RPMI7951 (cell line): ENCODE data around the gene IGSF21. TPM values are rescaled to one million over a fixed set of nuclear protein-coding genes. Genes with fewer than 3 reads are reported as not detected.

ENCODE experiments used
- DNase-seq: peaks from one replicate; pipeline ENCODE4 v3.0.0-alpha.2; 2012; ENCODE audit warnings: low read depth
- total RNA-seq: library from RNA; depleted of rRNA; stranded (reverse); fragments of >200 nt; shearing (Covaris generic); gene quantifications from 2 replicates; pipeline ENCODE4 v1.2.3, GENCODE V29; 2014; rRNA removed

IGSF21 gene
- total RNA-seq = not detected in 2 replicates

DNA sequence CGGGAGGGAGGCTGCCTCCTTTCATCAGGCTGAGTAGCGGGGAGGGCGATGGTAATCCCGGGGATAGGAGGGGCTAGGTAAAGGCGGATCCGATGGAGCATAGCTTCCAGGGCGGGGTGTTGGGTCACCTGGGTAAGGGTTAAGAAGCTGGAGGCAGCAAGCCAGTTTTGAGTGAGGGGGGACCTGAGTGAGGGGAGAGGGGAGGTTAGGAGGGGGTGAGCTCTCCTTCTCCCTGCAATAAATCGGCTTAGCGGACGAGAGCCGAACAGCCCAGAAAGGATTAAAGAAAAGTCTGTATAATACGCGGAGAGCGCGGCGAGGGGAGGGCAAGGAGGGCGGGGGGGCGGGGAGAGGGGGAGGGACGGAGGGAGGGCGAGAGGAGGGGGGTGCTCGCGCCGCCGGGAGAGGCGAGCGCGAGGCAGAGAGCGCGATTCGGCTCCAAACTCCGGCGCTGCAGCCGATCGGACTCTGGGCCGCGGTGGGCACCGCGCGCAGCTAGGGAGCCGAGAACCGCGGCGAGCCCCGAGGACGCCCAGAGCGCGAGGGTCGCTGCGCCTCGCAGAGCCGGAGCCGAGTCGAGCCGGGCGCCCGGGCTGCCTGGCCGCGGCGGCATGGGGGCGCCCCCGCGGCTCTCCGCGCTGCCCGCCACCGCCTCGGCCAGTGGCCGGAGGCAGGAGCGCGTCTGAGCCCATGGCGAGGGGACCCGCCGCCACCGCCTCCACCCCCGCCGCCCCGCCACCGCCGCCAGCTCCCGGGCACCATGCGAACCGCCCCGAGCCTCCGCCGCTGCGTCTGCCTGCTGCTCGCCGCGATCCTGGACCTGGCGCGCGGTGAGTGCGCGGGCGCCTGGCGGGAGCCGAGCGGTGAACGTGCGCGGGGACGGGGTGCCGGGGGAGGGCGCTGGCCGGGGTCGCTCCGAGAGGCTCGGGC lies at the start of gene IGSF21:
IGSF21 (plus strand) TSS at position 430 of the 930 bp plus-strand sequence; CDS start at position 761, 331 bp downstream.
- DNase-seq = no peak

DNA sequence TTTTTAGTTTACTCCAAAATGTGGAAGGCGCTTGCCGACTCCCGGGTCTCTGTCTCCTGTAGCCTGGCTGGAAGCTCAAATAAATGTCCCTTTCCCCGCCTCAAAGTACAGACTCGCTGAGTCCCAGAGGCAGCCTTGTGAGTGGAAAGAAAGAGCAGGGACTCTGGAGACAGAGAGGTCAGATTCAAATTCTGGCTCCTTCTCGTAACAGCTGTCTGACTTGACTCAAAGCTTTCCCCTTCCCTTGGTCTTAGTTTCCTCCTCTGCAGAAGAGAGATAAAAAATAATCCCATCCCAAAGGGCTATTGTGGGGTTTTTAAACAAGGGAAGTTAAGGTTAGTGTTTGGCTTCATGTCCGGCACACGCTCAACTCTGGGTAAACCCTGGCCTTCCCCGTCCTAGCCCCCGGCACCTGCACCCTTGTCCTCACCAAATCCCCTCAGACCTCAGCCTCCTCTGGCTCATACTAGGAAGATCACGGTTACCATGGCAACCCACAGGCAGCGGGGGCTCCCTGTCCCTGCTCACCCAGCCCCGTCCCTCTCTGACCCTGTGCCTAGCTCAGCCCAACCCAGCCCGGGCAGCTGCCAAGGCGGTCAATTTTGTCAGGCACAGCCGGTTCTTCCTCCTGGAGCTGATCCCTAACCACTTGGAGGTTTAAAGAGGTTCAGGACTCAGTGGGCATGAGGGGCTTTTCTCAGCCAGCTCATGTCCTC lies 49.2 kb upstream of the IGSF21 start:
- DNase-seq = no peak

DNA sequence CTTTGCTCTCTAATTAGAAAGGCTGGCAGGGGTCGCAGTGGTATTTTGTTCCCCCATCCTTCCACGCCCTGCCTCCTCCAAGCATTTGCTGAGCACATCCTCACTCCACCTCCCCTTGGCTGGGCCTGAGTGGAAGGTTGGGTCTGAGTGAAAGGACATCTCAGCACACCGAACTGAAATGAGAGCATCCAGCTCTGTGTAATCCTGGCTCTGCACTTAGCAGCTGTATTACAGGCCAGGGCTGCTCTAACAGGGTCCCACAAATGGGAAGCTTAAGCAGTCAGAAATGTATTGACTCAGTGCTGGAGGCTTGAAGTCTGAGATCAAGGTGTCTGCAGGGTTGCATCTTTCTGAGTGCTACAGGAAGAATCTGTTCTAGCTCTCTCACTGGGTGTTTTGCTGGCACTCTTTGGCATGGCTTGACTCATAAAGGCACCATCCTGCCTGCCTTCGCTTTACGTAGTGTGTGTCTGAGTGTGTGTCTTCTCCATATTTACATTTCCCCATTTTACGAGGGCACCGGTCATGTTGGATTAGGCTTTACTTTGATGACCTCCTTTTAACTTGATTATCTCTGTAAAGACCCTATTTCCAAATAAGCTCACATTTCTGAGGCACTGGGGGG lies 48.5 kb upstream of the IGSF21 start:
- no peak for DNase-seq

DNA sequence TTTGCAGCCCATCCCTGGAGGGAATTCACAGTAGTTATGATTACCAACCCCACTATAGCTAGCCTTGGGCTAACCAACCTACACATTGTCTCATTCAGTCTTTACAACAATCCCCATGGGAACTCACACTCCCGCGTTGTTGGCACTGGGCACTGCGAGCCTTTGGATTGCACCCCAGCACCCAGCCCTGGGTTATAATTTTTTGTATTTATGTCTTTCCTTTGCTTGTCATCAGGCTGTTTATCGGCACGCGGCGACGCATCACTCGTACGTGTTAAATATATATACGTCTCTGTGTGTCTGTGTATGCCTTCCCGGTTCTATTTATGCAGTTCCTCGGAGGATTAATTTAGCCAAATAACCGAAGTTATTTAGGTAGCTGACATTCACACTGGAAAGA lies 47.2 kb upstream of the IGSF21 start:
- no peak for DNase-seq

DNA sequence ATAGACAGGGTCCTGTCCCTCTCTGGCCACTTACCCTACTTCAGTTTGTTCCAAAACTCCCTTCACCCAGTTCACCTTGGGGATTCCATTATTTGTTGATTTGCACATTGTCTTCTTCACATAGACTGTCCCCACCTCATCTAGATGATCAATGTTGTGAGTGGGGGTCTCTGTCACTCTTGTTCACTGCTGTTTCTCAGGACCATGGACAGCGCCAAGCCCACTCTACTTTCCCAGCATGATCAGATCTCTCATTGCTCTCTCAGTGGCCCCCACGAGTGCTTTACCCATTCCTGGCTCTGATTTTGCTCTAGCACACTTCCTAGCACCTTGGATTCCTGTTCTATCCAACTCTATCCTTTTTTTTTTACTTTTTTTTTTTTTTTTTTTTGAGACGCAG lies 45.4 kb upstream of the IGSF21 start:
- no peak for DNase-seq

DNA sequence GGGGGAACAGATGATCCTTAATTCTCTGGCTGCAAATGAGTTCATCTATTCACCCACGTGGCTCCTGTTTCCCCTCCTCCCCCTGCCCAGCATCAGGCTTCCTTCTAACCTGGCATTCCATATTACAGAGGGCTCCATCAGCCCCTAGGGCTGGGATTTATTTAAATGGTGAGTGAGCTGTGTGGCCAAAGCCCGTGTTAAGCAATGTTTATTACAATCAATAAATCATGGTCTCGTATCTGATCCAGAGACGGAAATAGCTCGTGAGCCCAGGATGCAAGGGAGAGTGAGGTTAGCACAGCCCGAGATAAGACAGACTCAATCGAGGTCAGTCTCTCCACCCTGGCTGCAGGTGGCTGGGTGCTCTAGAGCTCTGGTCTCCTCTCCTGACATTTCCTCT lies 43.1 kb upstream of the IGSF21 start:
- DNase-seq = no peak

DNA sequence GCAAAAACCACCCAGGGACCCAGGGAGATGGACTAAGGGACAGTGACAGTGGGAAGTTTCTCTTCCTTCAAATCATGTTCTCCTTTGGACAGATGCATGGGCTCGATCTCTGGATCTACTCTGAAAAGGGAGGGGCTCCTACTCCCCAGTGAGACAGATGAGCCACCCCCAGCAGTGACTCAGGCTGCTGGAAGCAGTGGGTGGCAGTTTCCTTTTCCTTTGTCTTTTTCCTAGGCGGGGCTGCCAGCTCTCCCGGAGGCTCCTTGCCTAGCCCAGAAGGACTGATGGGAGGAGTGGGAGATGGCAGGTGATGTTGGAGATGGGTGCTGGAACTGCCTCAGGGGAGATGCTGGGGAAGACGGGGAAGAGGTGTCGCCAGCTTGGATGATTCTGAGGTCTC lies 41.0 kb upstream of the IGSF21 start:
- DNase-seq = no peak

DNA sequence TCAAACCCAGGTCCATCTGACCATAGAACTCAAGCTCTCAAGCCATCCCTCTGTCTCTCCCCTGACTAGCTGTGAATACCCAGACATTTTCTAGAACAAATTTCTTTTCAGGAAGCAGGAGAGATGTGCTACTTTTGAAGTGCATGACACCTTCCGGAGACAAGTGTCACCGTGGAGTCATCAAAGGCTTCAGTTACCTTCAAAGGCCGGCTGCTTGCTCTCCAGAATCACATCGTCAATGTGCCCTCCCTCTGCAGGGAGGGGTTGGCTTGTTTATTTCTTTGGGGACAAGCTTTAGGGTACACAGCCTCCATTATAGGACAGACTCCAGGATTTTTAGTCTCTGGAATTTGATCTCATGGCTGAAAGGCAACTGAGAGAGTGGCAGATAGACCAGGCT lies 37.7 kb upstream of the IGSF21 start:
- DNase-seq = no peak

DNA sequence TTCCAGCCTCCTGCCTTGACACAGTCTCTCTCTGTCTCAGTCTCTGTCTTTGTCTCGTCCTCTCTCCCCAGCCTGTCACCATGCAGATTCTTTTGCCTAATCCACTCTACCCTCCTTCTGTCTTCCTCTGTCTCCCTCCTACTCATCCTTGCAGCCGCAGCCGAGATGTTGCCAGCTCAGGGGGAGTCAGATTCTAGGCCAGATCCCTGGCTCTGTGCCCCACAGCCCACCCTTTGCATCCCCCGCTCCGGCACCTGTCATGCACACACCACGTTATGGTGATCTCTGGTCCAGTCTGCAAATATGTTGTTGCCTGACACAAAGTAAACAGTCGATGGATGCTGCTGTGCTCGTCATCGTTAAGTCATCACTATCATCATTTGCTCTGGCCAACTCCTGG lies 35.5 kb upstream of the IGSF21 start:
- DNase-seq = no peak

DNA sequence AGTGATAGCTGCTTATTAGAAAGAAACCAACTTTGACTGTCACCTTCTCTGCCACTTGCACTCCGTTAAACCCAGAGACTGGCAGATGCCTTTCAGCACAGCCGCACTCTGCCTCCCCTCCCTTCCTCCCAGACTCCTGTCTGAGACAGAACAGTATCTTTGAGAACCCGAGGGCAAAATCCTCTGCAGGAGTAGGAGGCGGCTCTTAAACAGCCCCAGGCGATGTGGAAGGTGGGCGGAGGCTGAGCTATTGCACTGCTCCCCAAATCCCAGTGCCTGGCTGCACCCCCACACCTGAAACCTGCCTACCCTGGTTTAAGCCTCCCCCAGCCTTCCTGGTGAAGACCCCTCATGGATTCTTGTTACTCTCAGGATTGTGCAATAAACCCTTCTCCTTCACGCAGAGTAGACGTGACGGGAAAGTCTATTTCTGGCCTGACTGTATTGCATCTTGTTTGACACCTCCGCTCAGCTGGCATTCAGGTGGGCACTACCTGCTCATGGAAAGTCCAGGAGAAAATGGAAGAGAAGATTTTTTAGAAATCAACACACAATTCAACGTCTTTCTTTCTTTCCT lies 34.4 kb upstream of the IGSF21 start:
- DNase-seq = no peak

DNA sequence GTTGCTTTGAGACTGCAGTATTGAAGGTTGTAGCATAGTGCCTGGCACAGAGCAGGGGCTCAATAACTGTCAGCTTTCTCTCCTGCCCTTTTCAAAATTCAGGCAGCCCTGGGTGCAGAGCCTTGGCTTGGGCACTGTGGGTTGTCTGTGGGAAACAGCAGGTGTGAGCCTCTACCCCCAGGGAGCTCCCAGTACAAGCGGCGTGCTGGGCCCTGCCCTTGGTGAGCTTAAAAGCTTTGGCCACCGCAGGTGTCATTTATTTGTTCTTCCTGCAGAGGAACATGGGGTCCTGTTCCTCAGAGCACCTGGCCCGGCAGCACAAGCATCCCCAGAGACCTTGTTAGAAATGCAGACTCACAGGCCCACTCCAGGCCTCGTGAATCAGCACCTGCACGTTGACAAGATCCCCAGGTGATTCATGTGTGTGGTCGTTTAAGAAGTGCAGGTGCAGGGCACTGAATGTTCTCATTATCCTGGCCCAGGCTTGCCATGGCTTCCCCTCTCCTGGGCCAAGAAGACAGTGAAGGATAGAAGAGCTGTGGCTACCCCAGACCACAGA lies 29.9 kb upstream of the IGSF21 start:
- no peak for DNase-seq

DNA sequence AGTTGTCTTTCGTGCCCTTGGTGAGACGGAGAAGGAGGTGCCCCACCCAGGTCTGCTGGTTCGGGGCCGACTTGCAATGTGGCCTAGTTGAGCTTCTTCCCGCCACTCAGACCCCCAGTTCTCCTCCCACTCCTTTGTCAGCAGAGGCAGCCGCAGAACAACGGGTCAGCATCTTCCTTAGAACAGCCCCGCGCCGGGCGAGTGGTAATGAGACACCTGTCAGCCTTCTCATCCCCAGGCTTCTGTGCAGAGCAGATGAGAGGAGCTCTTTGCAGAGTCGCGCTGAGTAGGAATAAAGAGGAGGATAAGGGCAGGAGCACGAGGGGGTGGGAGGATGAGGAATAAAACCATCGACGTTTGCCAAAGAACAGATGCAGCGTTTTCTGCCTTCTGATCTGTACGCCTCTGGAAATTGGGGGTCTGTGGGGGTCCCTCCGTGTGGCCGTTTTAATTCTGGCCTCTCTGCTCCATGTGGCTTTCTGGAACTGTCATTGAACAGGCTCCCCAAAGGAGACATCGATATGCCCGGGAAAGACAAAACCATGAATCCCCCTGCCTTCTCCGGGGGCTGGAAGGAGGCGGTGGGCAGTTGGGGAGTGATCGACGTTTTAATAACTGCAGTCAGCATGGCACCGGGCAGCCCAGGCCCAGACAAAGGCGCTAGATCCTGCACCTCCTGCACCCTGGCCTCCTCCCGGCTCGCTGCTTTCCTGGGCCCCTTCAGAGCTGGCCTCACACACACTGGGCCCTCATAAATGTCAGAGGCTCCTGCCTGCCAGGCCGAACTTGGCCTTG lies 27.5 kb upstream of the IGSF21 start:
- DNase-seq = no peak

DNA sequence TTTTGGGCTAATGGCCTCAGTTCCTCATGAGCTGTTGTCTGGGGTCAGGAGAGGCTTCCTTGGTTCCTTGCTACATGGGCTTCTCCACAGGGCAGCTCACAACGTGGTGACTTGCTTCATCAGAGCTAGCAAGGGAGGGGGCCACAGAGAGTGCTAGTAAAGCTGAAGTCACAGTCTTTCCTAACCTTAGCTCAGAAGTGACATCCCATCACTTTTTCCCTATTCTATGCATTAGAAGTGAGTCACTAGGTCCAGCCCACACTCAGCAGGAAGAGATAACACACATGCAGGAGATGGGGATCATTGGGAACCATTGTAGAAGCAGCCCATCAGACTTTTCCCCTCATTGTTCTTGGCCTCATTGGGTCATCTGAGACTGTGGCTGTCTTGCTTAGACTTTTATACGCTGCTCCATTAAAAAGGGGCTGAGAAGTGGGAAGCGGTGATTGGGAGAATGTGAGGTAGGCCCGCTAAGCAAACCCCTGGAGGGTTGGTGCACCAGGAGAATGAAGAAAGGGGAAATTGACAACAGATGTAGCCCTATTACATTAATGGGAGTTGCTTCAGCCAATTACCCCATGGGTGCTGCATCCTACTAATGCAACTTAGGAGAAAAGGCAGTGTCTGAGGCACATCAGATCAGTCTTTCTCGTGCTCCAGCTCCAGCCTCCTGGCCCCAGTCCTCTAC lies 22.1 kb upstream of the IGSF21 start:
- DNase-seq = no peak

DNA sequence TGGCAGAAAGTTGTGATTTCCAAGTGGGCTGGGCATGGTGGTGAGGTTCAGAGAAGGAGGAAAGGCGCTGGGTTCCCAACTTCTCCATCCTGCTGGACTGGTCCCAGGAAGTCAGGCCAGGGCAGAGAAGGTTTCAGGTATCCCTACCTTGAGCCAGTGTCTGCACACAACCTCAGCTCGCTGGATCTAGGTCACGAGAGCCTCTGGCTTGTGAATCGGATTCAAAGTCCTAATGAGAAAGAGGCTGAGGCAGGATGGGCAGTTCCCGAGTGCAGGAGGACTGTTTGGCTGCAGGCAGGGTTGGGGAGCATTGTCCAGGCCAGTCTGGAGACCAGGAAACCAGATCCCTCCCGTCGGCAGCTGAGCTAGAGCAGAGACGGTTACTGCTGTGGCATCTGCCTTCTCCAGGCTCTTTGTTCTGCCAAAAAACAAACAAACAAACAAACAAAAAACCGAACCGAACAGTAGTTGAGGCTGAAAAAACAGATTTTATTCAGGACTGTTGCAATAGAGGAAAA lies 19.5 kb upstream of the IGSF21 start:
- DNase-seq = no peak

DNA sequence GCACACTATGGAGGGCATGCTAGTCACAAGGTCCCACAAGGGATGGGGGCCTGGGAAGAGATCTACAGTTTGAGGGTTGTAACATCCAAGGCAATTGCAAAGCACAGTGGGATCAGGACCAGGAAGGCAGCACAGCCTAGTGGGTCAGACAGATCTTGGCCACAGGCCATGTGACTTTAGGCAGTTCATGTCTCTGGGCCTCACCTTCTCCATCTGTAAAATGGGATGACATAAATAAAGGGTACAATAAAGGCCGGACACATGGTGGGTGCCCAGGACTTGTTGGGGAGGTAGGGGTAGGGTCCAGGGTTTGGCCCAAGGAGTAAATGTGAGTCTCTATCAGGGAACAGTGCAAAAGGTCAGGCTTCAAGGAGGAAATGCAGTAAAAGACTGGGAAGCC lies 18.1 kb upstream of the IGSF21 start:
- no peak for DNase-seq

DNA sequence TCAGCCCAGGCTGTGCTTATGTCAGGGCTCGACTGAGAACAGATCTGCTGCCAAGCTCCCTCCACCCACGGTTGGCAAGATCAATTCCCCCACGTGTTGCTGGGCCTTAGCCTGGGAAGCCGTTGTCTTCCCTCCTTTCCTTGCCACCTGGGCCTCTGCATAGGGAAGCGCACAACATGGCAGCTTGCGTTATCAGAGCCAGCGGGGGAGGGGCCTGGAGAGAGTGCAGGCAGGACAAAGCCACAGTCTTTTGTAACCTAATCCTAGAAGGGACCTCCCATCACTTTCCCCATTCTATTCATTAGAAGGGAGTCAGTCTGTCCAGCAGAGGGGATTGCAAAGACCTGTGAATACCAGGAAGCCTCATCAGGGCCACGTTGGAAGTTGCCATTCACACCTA lies 17.0 kb upstream of the IGSF21 start:
- no peak for DNase-seq

DNA sequence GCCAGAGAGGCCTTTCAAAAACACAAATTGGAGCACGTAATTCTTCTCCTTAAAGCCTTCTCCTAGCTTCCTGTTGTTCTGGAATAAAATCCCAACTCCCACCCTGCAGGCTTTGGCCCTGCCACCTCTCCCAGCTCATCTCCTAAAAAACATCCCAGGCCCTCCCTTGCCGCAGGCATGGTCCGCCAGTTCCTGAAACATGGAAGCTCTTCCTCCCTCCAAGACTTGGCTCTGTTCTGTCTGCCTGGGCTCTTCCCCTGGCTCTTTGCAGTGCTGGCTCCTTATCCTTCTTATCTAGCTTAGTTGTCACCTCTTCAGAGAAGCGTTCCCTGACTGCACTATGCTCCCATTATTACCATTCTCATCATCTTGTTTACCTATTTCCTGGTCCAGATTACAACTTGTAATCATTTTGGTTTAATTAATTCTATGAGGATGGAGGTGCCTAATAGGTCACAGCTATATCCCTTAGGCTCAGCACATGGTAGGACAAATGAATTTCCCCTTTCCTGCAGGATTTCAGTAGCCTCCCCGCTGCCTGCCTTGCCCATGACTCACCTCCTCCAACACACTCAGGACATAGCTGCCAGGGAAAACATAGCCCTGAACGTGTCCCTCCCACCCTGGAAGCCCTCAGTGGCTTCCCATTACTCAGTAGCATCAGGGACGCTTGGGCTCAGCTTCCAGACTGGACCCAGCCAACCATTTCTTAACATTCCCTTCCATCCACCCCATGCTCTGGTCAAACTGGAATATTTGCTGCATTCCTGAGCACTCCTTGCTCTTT lies 15.7 kb upstream of the IGSF21 start:
- peak; percentile 74 for DNase-seq

DNA sequence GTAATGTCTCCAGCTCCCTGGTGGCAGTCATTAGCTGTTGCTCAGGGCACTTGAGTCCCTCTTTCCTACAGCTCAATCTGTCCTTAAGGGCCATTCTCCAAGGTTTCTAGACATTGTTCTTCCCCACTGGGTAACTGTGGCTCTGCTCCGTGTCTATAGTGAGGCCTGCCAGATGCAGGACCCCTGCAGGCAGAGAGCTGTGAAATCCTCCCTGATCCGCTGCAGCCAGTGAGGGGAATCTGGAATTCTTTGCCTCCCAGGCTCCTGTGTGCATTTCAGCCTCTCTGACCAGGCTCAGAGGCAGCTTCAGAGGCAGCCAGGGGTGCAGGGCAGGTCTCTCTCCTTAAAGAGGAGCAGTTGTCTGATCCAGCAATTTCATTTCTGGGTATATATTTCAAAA lies 14.4 kb upstream of the IGSF21 start:
- DNase-seq = no peak

DNA sequence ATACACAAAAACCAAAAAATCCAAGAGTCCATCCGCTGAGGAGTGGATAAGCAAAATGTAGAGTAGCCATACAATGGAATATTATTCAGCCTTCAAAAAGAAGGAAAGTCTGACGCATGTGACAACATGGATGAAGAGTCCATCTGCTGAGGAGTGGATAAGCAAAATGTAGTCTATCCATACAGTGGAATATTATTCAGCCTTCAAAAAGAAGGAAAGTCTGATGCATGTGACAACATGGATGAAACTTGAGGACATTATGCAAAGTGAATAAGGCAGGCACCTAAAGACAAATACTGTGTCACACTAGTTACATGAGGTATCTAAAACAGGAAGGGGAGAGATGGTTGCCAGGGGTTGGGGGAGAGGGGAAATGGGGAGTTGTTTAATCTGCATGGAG lies 14.0 kb upstream of the IGSF21 start:
- no peak for DNase-seq
